Retina (tissue), 1 donor: Measurements from ENCODE around the gene TRAPPC2L.
"Not testable (repeated sequence)": the region's sequence is repeated elsewhere in the genome, so short reads cannot be mapped to it uniquely, and the experiment has no call there.

ENCODE experiments used
- DNase-seq: peaks from one replicate; pipeline ENCODE4 v3.0.0-alpha.2; 2016

TRAPPC2L gene

GRCh38 chr16:88819126-88819525, 37.8 kb upstream of the TRAPPC2L start:
- no peak for DNase-seq

GRCh38 chr16:88820385-88821025, 36.4 kb upstream of the TRAPPC2L start:
- DNase-seq: no peak

GRCh38 chr16:88821168-88821850, 35.6 kb upstream of the TRAPPC2L start:
- DNase-seq: no peak

- DNase-seq: no peak
These were observed 34.5 kb upstream of the TRAPPC2L start for GRCh38 chr16:88822281-88823040.

- DNase-seq: not testable (repeated sequence)
These were observed 33.3 kb upstream of the TRAPPC2L start for GRCh38 chr16:88823646-88824045.

DNA sequence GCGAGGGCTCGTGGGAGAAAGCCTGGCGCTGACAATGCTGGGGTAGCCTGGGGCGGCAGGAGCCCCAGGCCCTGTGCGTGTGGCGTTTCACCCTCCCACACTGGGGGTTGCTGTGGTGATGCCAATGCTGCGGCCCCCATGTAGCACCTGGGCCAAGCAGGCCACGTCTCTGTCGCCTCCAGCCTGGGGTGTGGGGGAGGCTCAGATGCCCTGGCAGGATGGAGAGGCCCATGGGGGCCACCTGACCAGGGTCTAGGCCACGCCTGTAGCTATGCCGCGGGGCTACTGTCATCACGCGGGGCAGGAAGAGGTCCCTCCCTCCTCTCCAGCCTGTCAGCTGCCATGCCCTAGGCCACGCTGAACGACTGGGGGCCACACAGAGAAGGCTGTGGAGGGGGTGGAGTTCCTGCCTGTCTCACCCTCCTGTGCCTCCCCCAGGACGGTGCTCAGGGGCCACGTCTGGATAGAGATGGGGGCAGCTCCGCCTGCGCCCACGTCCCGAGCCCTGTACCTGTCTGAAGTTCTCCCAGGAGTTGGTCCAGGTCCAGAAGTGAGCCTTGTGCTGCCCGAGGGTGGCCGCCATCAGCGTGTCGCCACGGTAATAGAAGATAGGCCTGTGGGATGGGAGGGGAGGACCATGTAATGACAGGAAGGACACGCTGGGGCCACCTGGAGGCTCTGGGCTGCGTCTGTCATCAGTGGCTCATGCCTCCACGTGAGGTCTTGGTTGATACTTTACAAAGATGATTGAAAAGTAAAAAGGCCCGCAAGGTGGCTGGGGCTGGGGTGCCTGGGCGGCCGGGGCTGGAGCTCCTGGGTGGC, 32.5 kb upstream of the TRAPPC2L start:
- DNase-seq: no peak

- no peak for DNase-seq
These were observed 31.8 kb upstream of the TRAPPC2L start for GRCh38 chr16:88825146-88825545.

DNA sequence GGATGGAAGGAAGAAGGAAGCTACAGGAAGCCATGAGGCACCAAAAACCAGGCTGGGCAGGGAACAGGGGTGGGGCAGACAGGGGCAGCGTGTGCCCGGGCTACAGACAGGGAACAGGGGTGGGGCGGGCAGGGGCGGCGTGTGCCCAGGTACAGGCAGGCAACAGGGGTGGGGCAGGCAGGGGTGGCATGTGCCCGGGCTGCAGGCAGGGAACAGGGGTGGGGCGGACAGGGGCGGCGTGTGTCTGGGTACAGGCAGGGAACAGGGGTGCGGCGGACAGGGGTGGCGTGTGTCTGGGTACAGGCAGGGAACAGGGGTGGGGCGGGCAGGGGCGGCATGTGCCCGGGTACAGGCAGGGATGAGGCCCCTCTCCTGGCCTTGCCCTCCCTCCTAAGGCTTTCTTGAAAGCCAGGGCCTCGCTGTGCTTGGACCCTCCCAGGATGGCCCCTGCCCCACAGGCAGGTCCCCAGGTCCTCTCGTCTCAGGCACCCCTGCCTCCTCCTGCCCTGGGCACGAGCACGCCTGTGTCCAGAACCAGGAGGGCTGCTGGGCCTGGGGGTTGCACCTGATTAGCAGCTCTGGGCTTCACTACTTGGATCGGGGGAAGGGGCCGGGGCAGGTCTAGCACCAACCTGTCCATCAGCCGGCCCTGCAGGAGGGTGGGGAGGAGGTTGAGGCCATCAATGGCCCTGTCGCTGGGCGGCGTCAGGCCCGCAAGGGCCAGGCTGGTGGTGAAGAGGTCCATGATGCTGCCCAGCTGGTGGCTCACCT, 30.7 kb upstream of the TRAPPC2L start:
- no peak for DNase-seq

DNA sequence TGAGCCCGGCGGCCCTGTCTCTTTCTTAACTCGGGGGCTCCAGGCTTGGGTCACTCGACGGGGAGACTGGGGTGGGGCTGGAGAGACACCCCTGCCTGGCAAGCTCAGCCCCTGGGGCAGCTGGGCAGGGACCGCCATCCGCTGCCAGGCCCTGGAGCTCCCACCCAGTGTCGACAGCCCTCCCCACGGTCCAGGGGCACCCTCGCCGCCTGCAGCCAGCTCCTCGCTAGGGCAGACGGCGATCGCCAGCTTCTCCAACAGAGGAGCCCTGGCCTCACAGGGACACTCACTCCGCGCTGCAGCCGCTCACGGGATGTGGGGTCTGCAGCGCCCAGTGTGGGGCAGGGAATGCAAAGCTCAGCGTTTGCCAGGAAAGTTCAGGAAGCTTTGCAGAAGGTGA, 29.2 kb upstream of the TRAPPC2L start:
- no peak for DNase-seq

DNA sequence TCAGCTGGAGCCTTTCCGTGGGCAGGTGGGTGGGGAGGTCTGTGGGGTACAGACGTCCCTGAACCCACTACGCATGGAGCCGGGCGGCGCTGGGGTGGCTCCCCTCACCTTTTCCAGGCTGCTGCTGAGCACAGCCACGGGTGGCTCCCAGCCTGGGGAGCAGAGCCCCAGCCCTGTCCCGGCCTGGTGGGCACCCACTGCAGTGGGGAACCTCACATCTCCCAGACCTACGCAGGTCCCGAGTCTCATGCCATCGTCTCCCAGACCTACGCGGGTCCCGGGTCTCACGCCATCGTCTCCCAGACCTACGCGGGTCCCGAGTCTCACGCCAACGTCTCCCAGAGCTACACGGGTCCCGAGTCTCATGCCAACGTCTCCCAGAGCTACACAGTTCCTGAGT, 28.2 kb upstream of the TRAPPC2L start:
- no peak for DNase-seq

GRCh38 chr16:88830258-88830657, 26.7 kb upstream of the TRAPPC2L start:
- DNase-seq: no peak

DNA sequence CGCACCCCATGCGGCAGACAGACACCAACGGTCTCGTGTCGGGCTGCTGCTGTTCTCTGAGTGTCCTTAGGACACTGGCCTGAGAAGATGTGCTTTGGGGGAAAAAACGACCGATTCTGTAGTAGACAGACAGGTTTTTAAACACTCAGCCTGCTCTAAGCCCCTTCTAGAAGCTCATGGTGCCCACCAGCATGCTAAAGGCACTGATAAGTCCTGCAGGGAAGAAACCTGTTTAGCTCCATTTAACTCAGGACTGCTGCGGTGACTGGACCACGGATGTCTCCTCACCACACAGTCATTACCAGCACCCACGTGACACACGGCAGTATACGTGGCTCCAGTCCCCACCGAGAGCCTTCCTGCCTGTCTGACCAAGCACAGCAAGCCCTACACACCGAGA, 26.1 kb upstream of the TRAPPC2L start:
- DNase-seq: no peak

DNA sequence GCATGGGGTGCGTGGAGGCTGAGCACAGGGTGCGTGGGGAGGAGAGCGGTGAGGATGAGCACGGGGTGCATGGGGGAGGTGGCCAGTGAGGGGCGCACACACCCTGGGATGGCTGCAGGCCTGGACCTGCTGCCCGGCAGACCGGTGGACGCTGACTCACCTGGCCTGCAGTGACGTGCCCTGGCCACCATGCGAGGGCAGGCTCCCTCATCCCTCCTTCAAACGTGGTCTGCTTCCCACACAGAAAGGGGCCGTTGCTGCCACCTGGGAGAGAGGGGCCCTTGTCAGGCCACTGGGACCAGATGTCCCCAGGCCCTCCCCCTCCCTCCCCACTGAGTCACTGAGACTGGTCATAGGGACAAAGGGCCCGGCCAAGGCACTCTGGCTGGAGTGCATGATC, 25.1 kb upstream of the TRAPPC2L start:
- no peak for DNase-seq

DNA sequence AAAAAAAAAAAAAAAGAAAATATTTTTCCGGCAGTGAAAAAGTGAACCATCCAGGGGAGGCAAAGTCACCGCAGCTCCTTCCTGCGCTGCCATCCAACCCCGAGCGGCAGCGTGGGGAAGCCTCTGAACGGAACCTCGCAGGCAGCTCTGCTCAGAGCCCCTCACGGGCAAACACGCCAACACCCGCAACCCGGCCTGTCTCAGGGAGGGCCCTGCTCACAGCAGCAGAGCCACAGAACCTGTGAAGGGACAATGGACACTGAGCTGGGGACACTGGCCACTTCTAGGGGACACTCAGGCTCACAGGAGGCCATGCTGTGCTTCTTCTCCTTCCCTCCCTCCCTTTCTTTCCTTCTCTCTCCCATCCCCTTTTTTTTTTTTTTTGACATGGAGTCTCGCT, 23.8 kb upstream of the TRAPPC2L start:
- DNase-seq: no peak

DNA sequence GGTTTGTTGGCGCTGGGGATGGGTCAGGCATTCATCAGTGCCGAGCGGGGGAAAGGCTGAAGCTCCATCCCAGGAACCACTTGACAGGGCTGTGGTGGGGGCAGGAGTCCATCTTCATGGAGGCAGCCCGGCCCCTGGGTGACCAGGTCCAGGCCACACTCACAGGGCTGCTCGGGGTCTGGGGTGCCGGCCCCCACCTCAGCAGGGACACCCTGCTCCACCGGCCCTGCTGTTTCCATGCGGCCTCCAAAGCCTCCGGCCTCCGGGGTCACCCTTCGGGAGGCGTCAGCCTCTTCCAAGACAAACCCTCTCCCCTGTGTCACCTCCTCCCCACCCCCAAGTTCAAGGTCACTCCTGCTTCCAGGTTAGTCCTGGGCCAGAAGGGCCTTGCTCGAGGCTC, 22.3 kb upstream of the TRAPPC2L start:
- no peak for DNase-seq

DNA sequence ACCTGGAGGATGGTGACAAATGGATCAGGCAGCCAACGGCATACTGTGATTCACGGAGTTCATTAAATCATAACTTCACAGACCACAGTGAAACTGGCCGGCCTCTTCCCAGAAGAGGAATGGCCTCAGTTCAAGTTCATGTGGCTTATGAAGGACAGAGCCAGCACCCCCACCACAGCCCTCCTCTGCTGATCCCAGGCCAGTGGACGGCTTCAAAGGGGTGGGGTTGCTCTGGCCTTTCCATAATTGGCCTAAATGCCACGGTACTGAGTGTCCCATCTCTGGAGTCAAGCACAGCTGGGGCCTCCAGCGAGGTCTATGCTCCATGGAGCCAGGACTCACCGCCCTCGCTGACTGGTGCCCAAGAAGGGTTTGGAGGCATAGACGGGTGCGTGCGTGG, 21.5 kb upstream of the TRAPPC2L start:
- no peak for DNase-seq

- no peak for DNase-seq
These were observed 21.1 kb upstream of the TRAPPC2L start for GRCh38 chr16:88835818-88836217.

- DNase-seq: no peak
These were observed 20.1 kb upstream of the TRAPPC2L start for GRCh38 chr16:88836791-88837190.

GRCh38 chr16:88837806-88838205, 19.1 kb upstream of the TRAPPC2L start:
- DNase-seq: no peak

DNA sequence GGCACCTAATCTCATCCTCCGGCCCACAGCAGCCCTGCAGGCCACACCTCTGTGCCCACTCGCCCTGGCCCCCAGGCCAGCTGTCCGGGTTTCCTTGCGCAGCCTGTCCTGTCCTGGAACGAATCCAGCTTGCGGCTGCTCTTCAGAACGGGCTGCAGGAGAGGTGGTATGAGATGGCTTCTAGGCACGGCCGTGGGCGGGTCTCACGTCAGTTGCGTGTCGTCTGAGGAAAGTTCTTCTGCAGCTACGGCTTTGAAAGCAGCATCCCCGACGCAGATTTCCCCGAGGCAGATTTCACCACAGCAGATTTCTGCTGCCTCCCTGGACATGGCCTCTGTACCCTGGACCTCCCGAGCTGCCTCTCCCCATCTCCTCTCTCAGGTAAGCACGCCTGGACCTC, 18.4 kb upstream of the TRAPPC2L start:
- DNase-seq: no peak

GRCh38 chr16:88839026-88839529, 17.8 kb upstream of the TRAPPC2L start:
- no peak for DNase-seq
